ENCODE measurements around the gene MANSC1.
"Not testable (repeated sequence)": the region's sequence is repeated elsewhere in the genome, so short reads cannot be mapped to it uniquely, and the experiment has no call there.

MANSC1 gene

DNA sequence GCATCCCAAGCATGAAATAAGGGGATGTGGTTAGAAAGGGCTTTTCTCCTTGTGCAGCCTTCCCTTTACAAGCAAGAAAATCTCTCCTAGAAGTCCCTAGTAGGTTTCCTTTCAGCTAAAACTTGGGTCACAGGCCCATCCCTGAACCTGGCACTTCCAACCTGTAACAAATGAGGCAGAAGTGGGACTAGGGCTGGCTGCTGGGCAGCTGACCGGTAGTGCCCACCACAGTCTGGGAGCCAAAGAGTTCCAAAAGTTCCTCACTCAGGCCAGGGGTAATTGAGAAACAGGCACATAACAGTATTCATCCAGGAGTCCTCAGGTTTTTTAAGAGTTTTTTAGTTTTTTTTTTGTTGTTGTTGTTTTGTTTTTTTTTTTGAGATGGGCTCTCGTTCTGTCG lies 23.8 kb downstream of the MANSC1 start:
- FAIRE-seq (no peak), DNase-seq (ENCODE audit: insufficient read length, low spot score) (no peak)
- TF ChIP-seq POLR2A (IDR thresholded peaks at IDR 0.05; ENCODE audit: low read depth, low read length): no peak

DNA sequence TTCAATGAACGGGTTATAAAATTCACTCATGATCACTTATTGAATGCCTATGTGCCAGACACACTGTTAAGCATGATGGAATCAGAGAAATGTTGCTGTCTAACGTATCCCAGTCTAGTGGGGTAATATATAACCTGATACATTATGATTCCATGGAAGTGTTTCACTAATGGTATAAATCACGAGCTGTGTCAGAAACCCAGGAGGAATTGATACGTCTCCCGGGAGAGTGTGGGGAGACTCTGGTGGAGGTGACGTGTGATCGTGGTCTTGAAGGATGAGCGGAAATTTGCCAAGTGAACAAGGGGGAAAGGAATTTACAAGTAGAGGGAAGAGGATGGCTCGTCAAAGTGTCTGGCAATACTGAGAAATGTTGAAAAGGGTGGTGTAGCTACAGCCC lies 26.5 kb downstream of the MANSC1 start:
- TF ChIP-seq POLR2A (IDR thresholded peaks at IDR 0.05; ENCODE audit: low read depth, low read length): no peak
- no peak for FAIRE-seq
- no peak for DNase-seq (ENCODE audit: insufficient read length, low spot score)

DNA sequence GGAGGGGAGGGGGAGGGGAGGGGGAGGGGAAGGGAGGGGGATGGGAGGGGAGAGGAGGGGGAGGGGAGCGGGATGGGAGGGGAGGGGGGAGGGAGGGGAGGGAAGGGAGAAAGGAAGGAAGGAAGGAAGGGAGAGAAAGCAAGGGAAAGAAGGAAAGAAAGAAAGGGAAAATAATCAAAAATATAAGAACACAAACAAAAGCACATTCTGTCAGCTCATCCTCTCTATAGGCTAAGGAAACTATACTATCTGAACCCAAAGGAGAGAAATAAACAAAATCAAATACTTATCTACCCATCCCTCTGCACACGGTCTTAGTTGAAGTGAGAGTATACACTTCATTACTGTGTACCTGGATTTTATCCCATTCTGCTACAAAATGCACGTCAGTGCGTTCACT lies 26.9 kb downstream of the MANSC1 start:
- FAIRE-seq: no peak
- TF ChIP-seq POLR2A (IDR thresholded peaks at IDR 0.05; ENCODE audit: low read depth, low read length): no peak
- no peak for DNase-seq (ENCODE audit: insufficient read length, low spot score)

DNA sequence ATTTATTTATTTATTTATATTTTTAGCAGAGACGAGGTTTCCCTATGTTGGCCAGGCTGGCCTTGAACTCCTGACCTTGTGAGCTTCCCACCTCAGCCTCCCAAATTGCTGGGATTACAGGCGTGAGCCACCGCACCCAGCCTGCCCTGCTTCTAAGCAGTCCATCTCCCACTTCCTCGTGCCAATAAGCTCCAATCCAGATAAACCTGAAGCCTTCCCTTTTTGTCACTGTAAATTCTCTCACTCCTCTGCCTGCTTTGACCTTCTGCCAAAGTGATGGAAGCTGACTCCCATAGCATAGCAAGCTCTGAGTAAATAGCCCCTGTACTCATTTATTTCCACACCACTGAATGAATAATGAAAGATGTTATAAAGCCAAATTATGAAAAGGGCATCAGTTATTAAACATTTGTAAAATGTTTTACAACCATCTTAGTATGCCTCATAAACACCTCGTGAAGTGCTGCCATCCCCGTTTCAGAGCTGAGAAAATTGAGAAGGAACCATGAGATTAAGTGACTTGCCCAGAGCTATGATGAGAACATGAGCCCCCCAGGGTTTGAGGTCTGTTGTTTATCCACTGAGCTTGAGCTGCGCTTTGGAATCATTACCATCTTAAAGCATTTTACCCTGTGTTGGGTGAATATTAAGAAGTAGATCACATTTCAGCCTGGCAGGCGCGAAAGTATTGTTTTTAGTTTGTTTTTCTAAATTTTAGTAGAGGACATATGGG lies 30.4 kb downstream of the MANSC1 start:
- TF ChIP-seq POLR2A (IDR thresholded peaks at IDR 0.05; ENCODE audit: low read depth, low read length): no peak
- no peak for FAIRE-seq
- no peak for DNase-seq (ENCODE audit: insufficient read length, low spot score)

DNA sequence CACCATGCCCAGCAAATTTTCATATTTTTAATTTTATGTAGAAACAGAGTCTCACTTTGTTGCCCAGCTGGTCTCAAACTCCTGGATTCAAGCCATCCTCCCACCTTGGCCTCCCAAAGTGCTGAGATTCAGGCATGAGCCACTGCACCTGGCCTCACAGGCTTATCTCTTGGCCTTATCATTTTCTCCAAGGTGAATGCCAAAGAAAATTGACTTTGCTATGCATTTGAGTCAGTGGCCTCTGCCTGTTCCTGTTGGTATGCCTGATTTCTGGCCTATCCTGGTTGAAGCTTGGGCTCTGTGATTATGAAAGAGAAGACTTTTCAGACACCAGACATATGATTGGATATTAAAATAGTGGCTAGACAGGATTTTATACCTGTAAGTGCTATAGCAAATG lies 34.2 kb downstream of the MANSC1 start:
- DNase-seq (ENCODE audit: insufficient read length, low spot score): no peak
- FAIRE-seq: no peak
- no peak for TF ChIP-seq POLR2A (IDR thresholded peaks at IDR 0.05; ENCODE audit: low read depth, low read length)

DNA sequence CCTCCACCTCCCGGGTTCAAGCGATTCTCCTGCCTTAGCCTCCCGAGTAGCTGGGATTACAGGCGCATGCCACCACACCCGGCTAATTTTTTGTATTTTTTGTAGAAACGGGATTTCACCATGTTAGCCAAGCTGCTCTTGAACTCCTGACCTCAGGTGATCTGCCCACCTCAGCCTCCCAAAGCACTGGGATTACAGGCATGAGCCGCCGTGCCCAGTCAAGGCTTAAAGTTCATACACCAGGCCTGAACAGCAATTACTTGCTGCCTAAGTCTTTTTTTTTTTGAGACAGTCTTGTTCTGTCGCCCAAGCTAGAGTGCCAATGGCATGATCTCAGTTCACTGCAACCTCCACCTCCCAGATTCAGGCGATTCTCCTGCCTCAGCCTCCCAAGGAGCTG lies 39.3 kb downstream of the MANSC1 start:
- DNase-seq (ENCODE audit: insufficient read length, low spot score); FAIRE-seq: not testable (repeated sequence)

DNA sequence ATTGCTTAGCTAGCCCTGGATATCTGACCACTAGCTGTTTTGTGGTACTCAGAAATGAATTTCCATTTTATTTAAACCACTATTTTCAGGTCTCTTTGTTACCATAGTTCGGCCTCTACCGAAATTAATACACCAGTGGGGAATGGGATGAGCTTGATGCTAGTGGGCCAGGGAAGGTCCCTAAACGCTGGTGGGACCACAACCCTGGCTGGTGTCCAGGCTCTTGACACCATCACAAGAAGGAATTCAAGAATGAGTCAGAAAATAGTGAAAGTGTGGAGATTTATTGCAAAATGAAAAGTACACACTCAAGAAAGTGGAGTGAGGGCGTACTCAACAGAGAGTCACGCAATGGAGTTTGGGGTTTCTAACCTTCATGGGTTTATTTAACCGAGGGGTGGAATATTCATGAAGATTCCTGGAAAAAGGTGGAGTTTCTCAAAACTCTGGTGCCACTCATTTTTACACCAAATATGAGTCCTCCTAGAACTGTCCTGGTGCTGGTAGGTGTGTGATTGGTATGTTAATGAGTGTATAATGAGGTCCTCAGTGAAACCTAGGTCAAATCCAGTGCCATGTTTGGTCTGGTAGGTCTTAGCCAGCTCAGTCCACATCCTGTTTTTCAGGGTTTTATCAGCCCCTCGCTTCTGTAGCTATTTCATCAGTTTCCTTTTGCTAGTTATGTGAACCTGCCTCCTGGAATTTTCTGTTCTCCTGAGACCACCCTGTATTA lies 44.3 kb downstream of the MANSC1 start:
- FAIRE-seq (no peak), DNase-seq (ENCODE audit: insufficient read length, low spot score) (no peak)
- no peak for TF ChIP-seq POLR2A (IDR thresholded peaks at IDR 0.05; ENCODE audit: low read depth, low read length)

DNA sequence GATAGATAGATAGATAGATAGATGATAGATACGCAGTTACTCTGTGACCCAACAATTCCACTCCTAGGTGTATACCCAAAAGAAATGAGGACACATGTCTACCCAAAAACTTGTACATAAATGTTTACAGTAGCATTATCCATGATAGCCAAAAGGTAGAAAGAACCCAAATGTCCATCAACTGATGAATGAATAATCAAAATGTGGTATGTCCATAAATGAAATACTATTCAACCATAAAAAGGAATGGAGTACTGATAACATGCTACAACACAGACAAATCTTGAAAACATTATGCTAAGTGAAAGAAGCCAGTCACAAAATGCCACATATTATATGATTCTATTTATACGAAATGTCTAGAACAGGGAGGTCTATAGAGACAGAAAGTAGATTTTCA lies 47.1 kb downstream of the MANSC1 start:
- TF ChIP-seq POLR2A (IDR thresholded peaks at IDR 0.05; ENCODE audit: low read depth, low read length): no peak
- DNase-seq (ENCODE audit: insufficient read length, low spot score) (no peak), FAIRE-seq (no peak)

DNA sequence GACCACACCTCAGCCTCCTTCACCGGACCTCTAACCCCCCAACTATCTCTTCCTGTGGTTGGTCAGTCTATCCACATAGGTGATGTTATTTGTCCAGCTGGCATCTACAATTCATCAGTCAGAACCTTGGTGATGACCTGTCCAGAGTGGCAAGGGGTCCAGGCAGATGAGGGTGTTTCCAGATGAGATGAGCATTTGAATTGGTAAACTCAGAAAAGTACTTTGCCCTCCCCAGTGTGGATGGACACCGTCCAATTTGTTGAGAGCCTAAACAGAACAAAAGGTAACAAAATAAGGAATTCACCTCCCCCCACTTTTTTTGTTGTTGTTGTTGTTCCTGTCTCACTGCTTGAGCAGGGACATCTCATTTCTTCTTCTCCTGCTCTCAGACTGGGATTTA lies 48.9 kb downstream of the MANSC1 start:
- TF ChIP-seq POLR2A (IDR thresholded peaks at IDR 0.05; ENCODE audit: low read depth, low read length): no peak
- DNase-seq (ENCODE audit: insufficient read length, low spot score) (no peak), FAIRE-seq (no peak)

DNA sequence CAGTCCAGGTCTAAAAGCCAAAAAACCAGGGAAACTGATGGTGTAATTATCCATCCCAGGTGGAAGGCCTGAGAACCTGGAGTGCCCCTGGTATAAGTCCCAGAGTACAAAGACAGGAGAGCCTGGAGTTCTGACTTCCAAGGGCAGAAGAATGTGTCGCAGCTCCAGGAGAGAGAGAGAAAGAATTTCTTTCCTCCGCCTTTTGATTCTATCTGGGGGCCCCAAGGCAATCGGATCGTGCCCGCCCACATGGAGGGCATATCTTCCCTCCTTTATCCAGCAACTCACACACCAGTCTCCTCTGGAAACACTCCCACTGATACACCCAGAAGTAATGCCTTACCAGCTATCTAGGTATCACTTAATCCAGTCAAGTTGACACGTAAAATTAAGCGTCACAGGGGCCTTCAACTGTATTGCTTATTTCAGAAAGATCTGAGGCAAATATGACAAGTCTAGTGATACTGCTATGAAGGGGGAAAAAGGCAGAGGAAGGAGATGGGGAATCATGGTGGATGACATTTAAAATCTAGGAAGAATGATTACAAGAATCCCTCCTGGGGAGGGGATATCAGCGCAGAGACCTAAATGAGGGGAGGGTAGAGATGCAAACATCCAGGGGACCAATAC lies 52.7 kb downstream of the MANSC1 start:
- FAIRE-seq: no peak
- no peak for TF ChIP-seq POLR2A (IDR thresholded peaks at IDR 0.05; ENCODE audit: low read depth, low read length)
- DNase-seq (ENCODE audit: insufficient read length, low spot score): no peak

DNA sequence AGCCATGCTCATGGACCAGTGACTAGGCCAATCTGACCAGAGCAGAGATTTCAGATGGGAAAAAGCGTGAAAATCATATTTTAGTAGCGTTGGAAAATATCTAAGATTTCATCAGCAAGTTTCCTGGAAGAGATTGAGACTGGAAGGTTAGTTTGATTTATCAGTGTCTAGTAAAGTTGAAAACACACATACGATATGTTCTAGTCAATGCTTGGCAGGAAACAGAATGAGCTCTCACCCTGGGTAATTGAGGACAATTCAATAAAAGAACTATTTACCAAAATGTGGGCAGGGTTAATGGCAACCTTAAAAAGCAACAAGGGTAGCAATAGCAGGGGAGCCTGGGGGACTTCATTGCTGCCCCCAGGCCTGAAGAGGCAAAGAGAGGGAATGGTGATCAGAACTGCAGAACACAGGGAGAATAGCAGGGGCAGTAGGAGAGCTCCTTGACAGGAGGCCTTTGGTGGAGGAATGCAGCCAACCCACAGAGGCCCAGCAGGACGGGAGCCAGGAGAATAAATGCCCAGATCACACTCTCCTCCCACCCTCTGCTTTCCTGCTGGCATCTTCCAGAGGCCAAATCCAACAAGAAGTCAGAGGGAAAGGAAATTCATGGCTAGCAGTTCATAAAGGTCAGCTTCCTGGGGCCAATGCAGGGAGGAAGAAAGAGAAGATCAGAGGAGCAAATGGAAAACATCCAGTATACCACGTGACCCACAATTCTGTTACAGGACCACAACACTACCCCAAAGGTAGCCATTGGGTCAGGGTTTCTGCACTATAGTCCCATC lies 55.6 kb downstream of the MANSC1 start:
- peak; percentile 80 for FAIRE-seq
- TF ChIP-seq POLR2A (IDR thresholded peaks at IDR 0.05; ENCODE audit: low read depth, low read length): no peak
- DNase-seq (ENCODE audit: insufficient read length, low spot score): peak; percentile 17

DNA sequence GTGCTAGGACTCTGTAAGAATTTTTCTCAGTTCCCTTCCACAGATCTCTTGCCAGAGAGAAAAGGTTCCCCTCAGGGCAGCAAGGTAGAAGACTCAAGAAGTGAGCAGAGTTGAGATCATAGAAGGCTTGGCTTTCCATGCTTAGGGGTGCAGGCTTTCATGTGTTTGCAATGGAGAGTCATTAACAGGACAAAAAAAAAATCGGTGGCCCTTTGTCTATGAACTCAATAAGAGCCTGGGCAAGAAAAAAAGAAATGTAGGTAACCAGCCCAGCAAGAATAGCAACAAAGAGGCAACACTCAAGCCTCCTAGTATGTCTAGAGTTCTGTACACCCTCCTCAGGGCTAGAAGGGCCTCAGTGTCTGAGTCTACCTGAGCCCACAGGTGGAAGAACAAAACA lies 59.8 kb downstream of the MANSC1 start:
- FAIRE-seq: no peak
- DNase-seq (ENCODE audit: insufficient read length, low spot score): no peak
- no peak for TF ChIP-seq POLR2A (IDR thresholded peaks at IDR 0.05; ENCODE audit: low read depth, low read length)

DNA sequence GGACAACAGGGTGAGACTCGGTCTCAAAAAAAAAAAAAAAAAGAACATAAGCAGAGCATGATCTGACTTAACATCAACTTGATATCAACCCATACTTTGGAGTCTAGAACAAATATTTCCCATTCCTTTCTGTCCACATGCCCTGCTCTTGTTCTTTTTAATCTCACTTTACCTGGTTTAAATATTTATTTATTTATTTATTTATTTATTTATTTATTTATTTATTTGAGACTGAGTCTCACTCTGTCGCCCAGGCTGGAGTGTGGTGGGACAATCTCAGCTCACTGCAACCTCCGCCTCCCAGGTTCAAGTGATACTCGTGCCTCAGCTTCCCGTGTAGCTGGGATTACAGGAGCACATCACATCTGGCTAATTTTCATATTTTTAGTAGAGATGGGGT lies 63.6 kb downstream of the MANSC1 start:
- no peak for TF ChIP-seq POLR2A (IDR thresholded peaks at IDR 0.05; ENCODE audit: low read depth, low read length)
- DNase-seq (ENCODE audit: insufficient read length, low spot score) (no peak), FAIRE-seq (no peak)

DNA sequence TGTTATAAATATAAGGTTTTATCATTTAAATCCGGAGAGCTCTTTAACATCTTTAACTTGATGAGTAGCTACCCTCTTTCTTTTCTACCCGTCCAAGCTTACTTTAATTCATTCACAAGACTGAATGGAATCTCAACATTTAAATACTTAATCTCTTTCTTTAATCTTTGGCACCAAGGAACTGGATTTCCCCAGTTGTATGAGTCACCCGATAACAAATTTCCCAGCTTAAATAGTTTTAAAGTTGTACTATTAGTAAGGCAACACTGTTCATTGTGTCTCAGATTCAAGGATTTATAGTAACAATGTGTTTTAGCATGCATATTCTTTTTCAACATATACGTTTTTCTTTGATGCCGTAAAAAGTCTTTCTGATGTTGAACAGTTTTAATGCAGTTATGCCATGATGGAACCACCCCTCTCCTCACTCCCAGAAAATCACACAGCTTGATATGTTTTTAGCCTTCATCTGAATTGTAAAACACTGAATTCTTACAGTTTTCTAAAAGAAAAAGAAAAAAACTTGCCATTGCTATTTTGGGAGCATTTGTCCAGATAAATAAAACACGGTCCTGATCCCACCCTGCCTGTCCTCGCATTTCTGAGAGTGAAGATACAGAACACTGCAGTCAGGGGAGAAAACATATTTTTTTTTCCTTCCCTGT lies 67.1 kb downstream of the MANSC1 start:
- no peak for TF ChIP-seq POLR2A (IDR thresholded peaks at IDR 0.05; ENCODE audit: low read depth, low read length)
- FAIRE-seq (no peak), DNase-seq (ENCODE audit: insufficient read length, low spot score) (no peak)

All from H54 (cell line).